Neural progenitor cell (in vitro differentiated cells): Measurements from ENCODE around the gene LHFPL2. TPM values are rescaled to one million over a fixed set of nuclear protein-coding genes. Genes with fewer than 3 reads are reported as not detected.

Experiments
- DNase-seq: peaks from one replicate; pipeline ENCODE4 v3.0.0-alpha.2; 2016; ENCODE audit warnings: low spot score
- H2AFZ ChIP-seq: fragments of 200-600 bp; sonication (generic); replicated peaks from 2 replicates; pipeline ENCODE4 v1.6.1; 2016; ENCODE audit warnings: antibody characterized with exemption
- H3F3A ChIP-seq: fragments of 200-600 bp; sonication (generic); 2 replicates; pipeline ENCODE4 v1.6.1; 2016; ENCODE audit warnings: antibody characterized with exemption, low read depth
- H3K27ac ChIP-seq: fragments of 200-600 bp; sonication (generic); 2 replicates; pipeline ENCODE4 v1.5.1; 2016; ENCODE audit warnings: mild to moderate bottlenecking
- H3K27me3 ChIP-seq: fragments of 200-600 bp; sonication (generic); 2 replicates; pipeline ENCODE4 v1.6.1; 2016; ENCODE audit warnings: mild to moderate bottlenecking, moderate library complexity
- H3K36me3 ChIP-seq: fragments of 200-600 bp; sonication (generic); 2 replicates; pipeline ENCODE4 v1.5.1; 2016
- H3K4me1 ChIP-seq: fragments of 200-600 bp; sonication (generic); 2 replicates; pipeline ENCODE4 v1.6.1; 2016; ENCODE audit warnings: mixed run types
- H3K4me2 ChIP-seq: fragments of 200-600 bp; sonication (generic); 2 replicates; pipeline ENCODE4 v1.6.1; 2016
- H3K4me3 ChIP-seq: fragments of 200-600 bp; sonication (generic); 2 replicates; pipeline ENCODE4 v1.5.1; 2016
- H3K79me2 ChIP-seq: fragments of 200-600 bp; sonication (generic); 2 replicates; pipeline ENCODE4 v1.6.1; 2016; ENCODE audit warnings: low read depth
- H3K9ac ChIP-seq: fragments of 200-600 bp; sonication (generic); 2 replicates; pipeline ENCODE4 v1.6.1; 2016
- H3K9me3 ChIP-seq: fragments of 200-600 bp; sonication (generic); 2 replicates; pipeline ENCODE4 v1.5.1; 2016; ENCODE audit warnings: low read depth
- H4K20me1 ChIP-seq: fragments of 200-600 bp; sonication (generic); 2 replicates; pipeline ENCODE4 v1.6.1; 2016; ENCODE audit warnings: low read depth
- H3K27ac Mint-ChIP-seq: 3 replicates; pipeline ENCODE4 v1.8.0; 2021; ENCODE audit warnings: mixed read lengths
- H3K27me3 Mint-ChIP-seq: 2 replicates; pipeline ENCODE4 v1.8.0; 2022; ENCODE audit warnings: low read depth, mild to moderate bottlenecking, inconsistent platforms, moderate library complexity, mixed read lengths; ENCODE audit not compliant: insufficient read depth
- H3K36me3 Mint-ChIP-seq: 3 replicates; pipeline ENCODE4 v1.8.0; 2021; ENCODE audit warnings: mixed read lengths
- H3K4me1 Mint-ChIP-seq: 3 replicates; pipeline ENCODE4 v1.8.0; 2021; ENCODE audit warnings: mixed read lengths
- H3K4me3 Mint-ChIP-seq: 3 replicates; pipeline ENCODE4 v1.8.0; 2021; ENCODE audit warnings: mild to moderate bottlenecking, moderate library complexity, mixed read lengths
- H3K9me3 Mint-ChIP-seq: 3 replicates; pipeline ENCODE4 v1.8.0; 2020; ENCODE audit warnings: mixed read lengths
- CTCF ChIP-seq: fragments of 200-600 bp; sonication (generic); IDR thresholded peaks from 2 replicates; pipeline ENCODE4 v1.5.1; 2017; ENCODE audit warnings: antibody characterized with exemption, mild to moderate bottlenecking
- EZH2 ChIP-seq: fragments of 200-600 bp; sonication (generic); IDR thresholded peaks from 2 replicates; pipeline ENCODE4 v1.6.1; 2017; ENCODE audit warnings: antibody characterized with exemption, mild to moderate bottlenecking, moderate library complexity
- EZH2phosphoT487 ChIP-seq: fragments of 200-600 bp; sonication (generic); IDR thresholded peaks from 2 replicates; pipeline ENCODE4 v1.6.1; 2017; ENCODE audit warnings: antibody characterized with exemption
- total RNA-seq: library from RNA; depleted of rRNA; stranded (reverse); fragments of >200 nt; gene quantifications from 2 replicates; pipeline ENCODE4 v1.2.3, GENCODE V29; 2015; ENCODE audit warnings: low replicate concordance

Gene LHFPL2
- total RNA-seq, 1 donor from 2014 or later: 21.1 TPM

- peaks cover 37% of the 10 kb centered on the region for H3K36me3 Mint-ChIP-seq
- peaks cover 4% of the 10 kb centered on the region for H3K27me3 Mint-ChIP-seq
- H3K9ac ChIP-seq: no peak overlapping the region
- peaks cover 45% of the 10 kb centered on the region for H4K20me1 ChIP-seq
- no peak overlapping the region for H3K4me3 ChIP-seq
- H3K4me3 Mint-ChIP-seq: no peak overlapping the region
- no peak overlapping the region for H3K27ac Mint-ChIP-seq
- H3K4me1 Mint-ChIP-seq: peaks cover 12% of the 10 kb centered on the region
- no peaks in the 10 kb centered on the region for H3F3A ChIP-seq
- peaks cover 49% of the 10 kb centered on the region for H3K79me2 ChIP-seq
- no peaks in the 10 kb centered on the region for H3K9me3 ChIP-seq
- no peak for DNase-seq
- peaks cover 5% of the 10 kb centered on the region for H3K4me1 ChIP-seq
- no peak overlapping the region for H3K27ac ChIP-seq
- no peaks in the 10 kb centered on the region for H3K27me3 ChIP-seq
- no peaks in the 10 kb centered on the region for H3K36me3 ChIP-seq
- TF ChIP-seq CTCF (no peak), EZH2phosphoT487 (no peak)
- no peak overlapping the region for H3K4me2 ChIP-seq
- no peaks in the 10 kb centered on the region for H3K9me3 Mint-ChIP-seq
- no peak overlapping the region for H2AFZ ChIP-seq
These were observed 14.9 kb downstream of the LHFPL2 start for GRCh38 chr5:78633700-78634099.

- no peaks in the 10 kb centered on the region for H3K27me3 ChIP-seq
- H3K27ac ChIP-seq: no peak overlapping the region
- Mint-ChIP-seq H3K27me3 (peaks cover 4% of the 10 kb centered on the region), H3K9me3 (no peaks in the 10 kb centered on the region), H3K36me3 (peaks cover 42% of the 10 kb centered on the region), H3K4me3 (peak overlapping the region; percentile 48), H3K4me1 (peaks cover 19% of the 10 kb centered on the region), H3K27ac (no peak overlapping the region)
- no peaks in the 10 kb centered on the region for H3K9me3 ChIP-seq
- DNase-seq: no peak
- H3K36me3 ChIP-seq: no peaks in the 10 kb centered on the region
- peaks cover 45% of the 10 kb centered on the region for H4K20me1 ChIP-seq
- H3K4me2 ChIP-seq: no peak overlapping the region
- no peaks in the 10 kb centered on the region for H3F3A ChIP-seq
- peaks cover 36% of the 10 kb centered on the region for H3K79me2 ChIP-seq
- no peak for TF ChIP-seq EZH2phosphoT487
- no peak for TF ChIP-seq CTCF
- TF ChIP-seq EZH2: no peak
- H2AFZ ChIP-seq: no peak overlapping the region
- H3K4me3 ChIP-seq: no peak overlapping the region
- H3K4me1 ChIP-seq: peaks cover 11% of the 10 kb centered on the region
- no peak overlapping the region for H3K9ac ChIP-seq
These were observed 16.1 kb downstream of the LHFPL2 start for GRCh38 chr5:78632467-78632866.

DNA sequence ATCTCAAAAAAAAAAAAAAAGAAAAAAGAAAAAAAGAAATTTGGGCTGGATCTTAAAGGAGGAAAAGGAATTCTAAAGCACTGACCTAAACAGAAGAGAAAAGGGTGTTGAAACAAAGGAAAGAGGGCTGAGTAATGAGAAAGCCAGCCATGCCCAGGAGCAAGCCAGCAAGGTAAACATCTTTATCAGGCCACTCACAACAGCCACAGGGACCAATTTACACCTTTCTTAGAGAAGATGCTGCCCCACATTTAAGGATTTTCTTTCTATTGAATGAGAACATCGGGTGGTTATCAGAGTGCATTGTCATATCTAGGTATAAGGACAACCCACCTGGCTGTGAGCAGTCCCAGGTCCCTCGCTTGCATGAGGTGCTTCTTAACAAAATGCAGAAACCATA, 16.6 kb downstream of the LHFPL2 start:
- H3K27me3 Mint-ChIP-seq: peaks cover 4% of the 10 kb centered on the region
- H3K9me3 Mint-ChIP-seq: no peaks in the 10 kb centered on the region
- Histone ChIP-seq H3F3A (no peaks in the 10 kb centered on the region), H3K27ac (no peak overlapping the region), H3K4me3 (no peak overlapping the region), H3K36me3 (no peaks in the 10 kb centered on the region), H3K9me3 (no peaks in the 10 kb centered on the region), H3K27me3 (no peaks in the 10 kb centered on the region), H4K20me1 (peaks cover 45% of the 10 kb centered on the region), H3K9ac (no peak overlapping the region), H3K4me2 (no peak overlapping the region), H3K4me1 (peaks cover 11% of the 10 kb centered on the region), H3K79me2 (peaks cover 31% of the 10 kb centered on the region), H2AFZ (no peak overlapping the region)
- TF ChIP-seq EZH2phosphoT487 (no peak), CTCF (no peak), EZH2 (no peak)
- no peak for DNase-seq
- H3K36me3 Mint-ChIP-seq: peaks cover 45% of the 10 kb centered on the region
- peaks cover 22% of the 10 kb centered on the region for H3K4me1 Mint-ChIP-seq
- no peak overlapping the region for H3K4me3 Mint-ChIP-seq
- no peak overlapping the region for H3K27ac Mint-ChIP-seq
